Measurements from ENCODE around the gene DUSP19. TPM values are rescaled to one million over a fixed set of nuclear protein-coding genes. Genes with fewer than 3 reads are reported as not detected.
"Not testable (repeated sequence)": the region's sequence is repeated elsewhere in the genome, so short reads cannot be mapped to it uniquely, and the experiment has no call there.

The DUSP19 gene
- total RNA-seq, 1 experiment from 2014 or later: 3.4 TPM

DNA sequence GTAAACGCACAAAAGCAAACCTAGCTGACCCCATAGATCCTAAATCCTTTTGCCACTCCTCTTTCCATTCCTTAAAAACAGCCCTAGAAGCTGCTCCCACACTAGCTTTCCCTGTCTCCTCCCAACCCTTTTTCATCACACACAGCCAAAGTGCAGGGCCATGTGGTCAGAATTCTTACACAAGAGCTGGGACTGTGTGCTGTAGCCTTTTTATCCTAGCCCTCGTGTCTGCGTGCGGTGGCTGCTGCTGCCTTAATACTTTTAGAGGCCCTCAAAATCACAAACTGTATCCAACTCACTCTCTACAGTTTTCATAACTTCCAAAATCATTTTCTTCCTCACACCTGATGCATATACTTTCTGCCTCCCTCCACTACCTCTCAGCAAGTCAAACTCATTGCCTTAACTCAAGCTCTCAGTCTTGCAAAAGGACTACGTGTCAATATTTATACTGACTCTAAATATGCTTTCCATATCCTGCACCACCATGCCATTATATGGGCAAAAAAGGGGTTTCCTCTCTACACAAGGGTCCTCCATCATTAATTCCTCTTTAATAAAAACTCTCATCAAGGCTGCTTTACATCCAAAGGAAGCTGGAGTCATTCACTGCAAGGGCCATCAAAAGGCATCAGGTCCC lies 30.9 kb upstream of the DUSP19 start:
- H3K4me3 ChIP-seq; H3K9me3 ChIP-seq (replicated peaks); DNase-seq; H3K27ac ChIP-seq; H3K4me1 ChIP-seq; H3K27me3 ChIP-seq; H3K36me3 ChIP-seq: not testable (repeated sequence)

DNA sequence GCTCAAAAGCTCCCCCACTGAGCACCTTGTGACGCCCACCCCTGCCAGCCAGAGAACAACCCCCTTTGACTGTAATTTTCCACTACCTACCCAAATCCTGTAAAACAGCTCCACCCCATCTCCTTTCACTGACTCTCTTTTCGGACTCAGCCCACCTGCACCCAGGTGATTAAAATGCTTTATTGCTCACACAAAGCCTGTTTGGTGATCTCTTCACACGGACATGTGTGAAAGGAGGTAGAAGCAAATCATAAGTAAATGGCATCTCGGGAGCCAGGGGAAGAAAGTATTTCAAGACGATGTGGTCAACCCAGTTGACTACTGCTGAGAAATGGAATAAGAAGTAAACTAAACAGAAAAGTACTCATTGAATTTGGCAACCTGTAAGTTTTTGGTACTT lies 29.1 kb upstream of the DUSP19 start:
- H3K4me3 ChIP-seq: no peak overlapping the region
- H3K27me3 ChIP-seq: no peaks in the 10 kb centered on the region
- no peak overlapping the region for H3K27ac ChIP-seq
- no peaks in the 10 kb centered on the region for H3K9me3 ChIP-seq (replicated peaks)
- DNase-seq: no peak
- no peaks in the 10 kb centered on the region for H3K4me1 ChIP-seq
- H3K36me3 ChIP-seq: no peaks in the 10 kb centered on the region

DNA sequence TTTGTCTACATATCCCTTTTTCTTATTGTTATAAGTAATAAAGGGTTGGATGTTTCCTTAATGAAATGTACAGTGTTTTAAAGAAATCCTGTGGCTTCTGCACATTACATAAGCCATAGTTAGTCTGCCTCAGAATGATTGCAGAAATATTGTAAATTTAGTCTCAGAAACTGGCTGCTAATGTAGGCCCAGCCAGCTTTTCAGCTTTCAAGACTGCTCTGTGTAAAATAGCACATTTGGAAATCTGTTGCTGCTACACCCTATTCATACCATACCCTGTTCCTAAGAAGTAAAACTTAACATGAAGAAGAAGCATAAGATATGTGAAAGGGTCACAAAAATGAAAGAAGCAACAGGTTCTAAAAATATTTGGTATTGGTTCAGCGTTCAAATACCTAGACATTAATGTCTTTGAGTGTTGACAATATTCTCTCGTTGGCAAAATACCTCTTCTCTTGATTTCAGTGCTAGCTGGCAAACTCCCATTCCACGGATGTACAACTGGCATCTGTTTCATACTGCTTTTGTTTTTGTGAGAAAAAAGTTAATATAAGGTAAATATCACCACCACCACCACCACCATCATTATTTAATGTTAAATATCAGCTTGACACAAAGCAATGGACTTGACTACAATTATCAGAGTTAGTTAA lies 21.1 kb upstream of the DUSP19 start:
- H3K4me3 ChIP-seq: no peak overlapping the region
- no peaks in the 10 kb centered on the region for H3K27me3 ChIP-seq
- no peaks in the 10 kb centered on the region for H3K36me3 ChIP-seq
- no peaks in the 10 kb centered on the region for H3K4me1 ChIP-seq
- H3K27ac ChIP-seq: no peak overlapping the region
- H3K9me3 ChIP-seq (replicated peaks): no peaks in the 10 kb centered on the region
- no peak for DNase-seq

DNA sequence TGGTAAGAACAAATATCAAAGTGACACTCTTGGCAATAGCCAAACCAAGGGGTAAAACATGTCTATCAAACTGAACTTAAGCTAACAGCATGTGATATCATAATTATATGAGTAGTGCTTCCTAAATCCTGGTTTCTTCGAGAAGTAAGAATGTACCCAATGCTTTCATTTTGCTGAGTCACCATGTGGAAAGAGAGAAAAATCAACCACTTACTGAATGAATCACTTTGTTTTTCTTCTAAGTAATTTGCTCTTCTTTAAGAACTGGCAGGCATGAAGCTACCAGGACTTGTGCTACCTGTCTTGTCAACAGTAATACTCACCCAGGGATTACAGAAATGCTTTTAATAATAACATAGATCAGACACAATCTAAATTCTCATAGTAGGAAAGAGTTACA lies 19.0 kb upstream of the DUSP19 start:
- DNase-seq: no peak
- no peak overlapping the region for H3K27ac ChIP-seq
- no peaks in the 10 kb centered on the region for H3K27me3 ChIP-seq
- no peaks in the 10 kb centered on the region for H3K4me1 ChIP-seq
- H3K9me3 ChIP-seq (replicated peaks): no peaks in the 10 kb centered on the region
- H3K4me3 ChIP-seq: no peak overlapping the region
- no peaks in the 10 kb centered on the region for H3K36me3 ChIP-seq

DNA sequence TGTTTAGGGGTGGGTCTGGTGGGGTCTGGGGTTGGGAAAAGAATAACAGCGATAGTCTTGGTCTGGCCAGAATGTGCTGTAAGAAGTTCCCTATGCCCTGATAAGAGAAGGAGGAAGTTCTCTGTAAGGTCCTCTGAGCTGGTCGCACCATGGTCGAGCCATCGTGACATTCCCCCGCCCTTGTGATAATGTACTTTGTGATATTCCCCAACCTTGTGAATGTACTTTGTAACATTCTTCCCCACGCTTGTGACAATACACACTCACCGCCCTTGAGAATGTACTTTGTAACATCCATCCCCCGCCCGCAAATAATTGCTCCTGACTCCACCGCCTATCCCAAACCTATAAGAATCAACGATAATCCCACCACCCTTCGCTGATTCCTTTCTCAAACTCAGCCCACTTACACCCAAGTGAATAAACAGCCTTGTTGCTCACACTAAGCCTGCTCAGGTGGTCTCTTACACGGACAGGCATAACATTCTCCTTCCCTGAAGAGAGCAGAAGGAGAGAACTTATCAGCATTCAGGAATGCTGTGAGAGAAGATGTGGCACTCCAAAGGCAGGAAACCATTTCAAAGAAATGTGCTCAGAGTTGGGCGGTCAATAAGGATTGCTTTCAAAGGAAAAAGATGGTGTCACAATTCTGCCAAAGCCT lies 17.8 kb upstream of the DUSP19 start:
- no peak for DNase-seq
- H3K4me3 ChIP-seq: no peak overlapping the region
- no peaks in the 10 kb centered on the region for H3K27me3 ChIP-seq
- H3K27ac ChIP-seq: no peak overlapping the region
- H3K9me3 ChIP-seq (replicated peaks): no peaks in the 10 kb centered on the region
- H3K36me3 ChIP-seq: no peaks in the 10 kb centered on the region
- no peaks in the 10 kb centered on the region for H3K4me1 ChIP-seq

DNA sequence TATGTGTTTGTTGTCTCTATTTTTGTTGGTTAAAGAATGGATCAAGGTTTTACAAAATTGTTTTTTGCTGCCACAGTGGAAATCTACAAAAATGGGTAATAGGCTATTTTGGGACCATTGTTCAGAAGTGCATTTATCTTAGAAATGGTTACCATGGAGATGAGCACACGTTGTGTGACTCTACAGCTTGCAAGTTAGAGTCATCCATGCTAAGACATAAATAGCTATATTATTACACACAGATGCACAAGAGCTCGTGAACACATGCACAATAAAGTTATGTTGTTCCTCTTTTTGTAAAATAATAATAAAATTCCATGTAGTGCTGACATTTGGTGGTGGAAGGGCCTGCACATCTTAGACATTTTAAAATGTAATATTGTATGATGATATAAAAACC lies 15.5 kb upstream of the DUSP19 start:
- Histone ChIP-seq H3K4me1 (no peaks in the 10 kb centered on the region), H3K9me3 (replicated peaks) (no peaks in the 10 kb centered on the region), H3K27me3 (0 out of 2 replicates have a peak, but pooled peaks cover 4% of the 10 kb centered on the region), H3K36me3 (no peaks in the 10 kb centered on the region), H3K4me3 (no peak overlapping the region), H3K27ac (no peak overlapping the region)
- no peak for DNase-seq

DNA sequence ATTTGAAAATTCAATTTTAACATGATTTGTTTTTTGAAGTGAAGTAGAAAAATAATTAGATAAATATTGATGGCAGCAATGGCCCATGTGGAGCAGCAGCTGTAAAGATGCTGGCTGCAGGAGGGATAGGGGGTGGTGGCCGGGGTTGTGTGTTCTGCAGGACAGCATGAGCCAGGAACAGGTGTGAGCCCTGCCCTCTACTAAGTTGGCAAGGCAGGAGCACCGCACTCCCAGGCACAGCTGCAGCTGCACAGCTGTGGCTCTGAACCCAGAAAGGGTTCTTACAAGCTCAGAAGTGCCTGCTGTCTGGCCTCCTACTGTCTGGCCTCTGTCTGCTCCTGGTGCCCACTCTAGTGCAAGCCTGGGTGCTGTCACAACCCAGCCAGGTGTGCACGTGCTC lies 10.0 kb upstream of the DUSP19 start:
- Histone ChIP-seq H3K27me3 (0 out of 2 replicates have a peak, but pooled peaks cover 4% of the 10 kb centered on the region), H3K9me3 (replicated peaks) (no peaks in the 10 kb centered on the region), H3K36me3 (no peaks in the 10 kb centered on the region), H3K4me1 (no peaks in the 10 kb centered on the region), H3K27ac (no peak overlapping the region), H3K4me3 (no peak overlapping the region)
- DNase-seq: peak; percentile 37 to 58

DNA sequence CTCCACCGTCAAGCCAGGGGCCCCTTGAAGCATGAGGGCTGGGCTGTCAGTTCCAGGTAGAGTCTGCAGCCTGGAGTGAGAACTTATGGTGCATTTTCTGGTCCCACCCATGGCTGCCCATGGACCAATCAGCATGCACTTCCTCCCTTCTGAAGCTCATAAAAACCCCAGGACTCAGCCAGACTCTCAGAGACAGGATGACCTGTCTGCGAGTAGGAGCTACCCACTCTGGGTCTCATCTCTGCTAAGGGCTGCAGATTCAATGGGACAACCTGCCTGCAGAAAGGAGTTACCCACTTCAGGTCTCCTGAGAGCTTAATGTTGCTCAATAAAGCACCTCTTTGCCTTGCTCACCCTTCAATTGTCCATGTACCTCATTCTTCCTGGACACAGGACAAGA lies 9.4 kb upstream of the DUSP19 start:
- Histone ChIP-seq H3K27ac (no peak overlapping the region), H3K4me3 (no peak overlapping the region), H3K9me3 (replicated peaks) (no peaks in the 10 kb centered on the region), H3K36me3 (no peaks in the 10 kb centered on the region), H3K4me1 (no peaks in the 10 kb centered on the region), H3K27me3 (0 out of 2 replicates have a peak, but pooled peaks cover 4% of the 10 kb centered on the region)
- DNase-seq: no peak

DNA sequence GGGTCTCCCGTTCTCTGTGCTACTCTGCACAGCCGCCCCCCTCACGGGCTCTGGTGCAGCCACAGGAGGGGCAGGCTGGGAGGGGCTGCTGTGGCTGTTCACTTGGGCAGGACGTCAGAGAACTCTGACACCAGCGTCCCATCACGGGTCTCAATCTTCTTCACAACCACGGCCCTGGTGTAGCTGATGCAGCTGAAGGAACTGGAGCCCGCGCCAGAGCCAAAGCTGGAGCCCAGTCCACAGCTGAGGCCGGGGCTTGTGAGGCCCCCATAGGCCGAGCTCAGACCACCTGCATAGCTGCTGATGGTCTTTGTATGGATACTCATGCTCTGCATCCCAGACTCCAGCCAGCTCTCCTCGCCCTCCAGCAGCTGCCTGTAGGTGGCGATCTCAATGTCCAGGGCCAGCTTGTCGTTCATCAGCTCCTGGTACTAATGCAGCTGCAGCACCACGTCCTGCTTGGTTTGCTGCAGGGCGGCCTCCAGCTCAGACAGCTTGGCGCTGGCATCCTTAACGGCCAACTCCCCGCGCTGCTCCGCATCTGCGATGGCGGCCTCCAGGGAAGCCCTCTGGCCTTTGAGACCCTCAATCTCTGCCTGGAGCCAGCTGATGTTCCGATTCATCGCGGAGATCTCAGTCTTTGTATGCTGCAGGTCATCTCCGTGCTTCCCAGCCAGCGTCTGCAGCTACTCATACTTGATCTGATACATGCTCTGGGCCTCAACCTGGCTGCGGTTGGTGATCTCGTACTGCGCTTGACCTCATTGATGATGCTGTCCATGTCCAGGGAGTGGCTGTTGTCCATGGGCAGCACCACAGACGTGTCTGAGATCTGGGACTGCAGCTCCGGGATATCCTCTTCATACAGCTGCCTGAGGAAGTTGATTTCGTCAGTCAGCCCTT lies 7.4 kb upstream of the DUSP19 start:
- no peaks in the 10 kb centered on the region for H3K9me3 ChIP-seq (replicated peaks)
- H3K4me1 ChIP-seq: no peaks in the 10 kb centered on the region
- no peak overlapping the region for H3K27ac ChIP-seq
- no peak overlapping the region for H3K4me3 ChIP-seq
- H3K36me3 ChIP-seq: no peaks in the 10 kb centered on the region
- DNase-seq: peak; percentile 11 to 31
- no peaks in the 10 kb centered on the region for H3K27me3 ChIP-seq

DNA sequence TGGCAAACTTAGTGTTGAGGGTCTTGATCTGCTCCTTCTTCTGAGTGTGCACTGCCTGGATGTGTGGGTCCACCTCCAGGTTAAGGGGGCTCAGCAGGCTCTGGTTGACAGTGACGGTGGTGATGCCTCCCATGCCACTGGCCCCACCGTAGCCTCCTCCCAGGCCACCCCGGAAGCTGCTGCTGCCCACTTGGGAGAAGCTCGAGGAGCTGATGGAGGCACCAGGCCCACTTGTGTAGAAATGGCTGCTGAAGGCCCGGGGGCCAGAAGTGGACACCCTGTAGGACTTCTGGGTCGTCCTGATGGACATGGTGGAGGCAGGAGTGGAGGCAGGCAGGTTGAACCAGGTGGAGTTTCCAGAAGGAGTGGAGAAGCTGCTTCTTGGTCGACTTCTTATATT lies 6.4 kb upstream of the DUSP19 start:
- Histone ChIP-seq H3K36me3 (no peaks in the 10 kb centered on the region), H3K27me3 (no peaks in the 10 kb centered on the region), H3K4me3 (no peak overlapping the region), H3K27ac (no peak overlapping the region), H3K4me1 (no peaks in the 10 kb centered on the region), H3K9me3 (replicated peaks) (no peaks in the 10 kb centered on the region)
- DNase-seq: no peak

DNA sequence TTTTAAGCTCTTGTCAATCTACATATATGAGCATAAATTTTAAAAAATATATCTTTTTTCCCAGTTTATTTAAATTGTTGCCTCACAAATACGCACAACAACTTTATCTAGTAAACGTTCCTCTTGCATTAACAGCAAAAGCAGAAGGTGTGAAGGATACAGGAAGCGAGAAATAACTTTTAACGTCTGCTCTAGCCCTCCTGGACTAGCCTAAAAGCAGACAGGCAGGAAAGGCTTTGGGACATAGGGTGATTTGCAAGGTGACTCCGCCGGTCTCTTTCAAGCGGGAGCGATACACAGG lies 434 bp upstream of the DUSP19 start:
- H3K4me3 ChIP-seq: peak overlapping the region; percentile 72
- H3K27ac ChIP-seq: no peak overlapping the region; the same call in 1 of the 2 replicates
- no peaks in the 10 kb centered on the region for H3K9me3 ChIP-seq (replicated peaks)
- H3K27me3 ChIP-seq: 0 out of 2 replicates have a peak, but pooled peaks cover 3% of the 10 kb centered on the region
- no peak for DNase-seq
- no peaks in the 10 kb centered on the region for H3K36me3 ChIP-seq
- no peaks in the 10 kb centered on the region; the same call in 1 of the 2 replicates for H3K4me1 ChIP-seq

DNA sequence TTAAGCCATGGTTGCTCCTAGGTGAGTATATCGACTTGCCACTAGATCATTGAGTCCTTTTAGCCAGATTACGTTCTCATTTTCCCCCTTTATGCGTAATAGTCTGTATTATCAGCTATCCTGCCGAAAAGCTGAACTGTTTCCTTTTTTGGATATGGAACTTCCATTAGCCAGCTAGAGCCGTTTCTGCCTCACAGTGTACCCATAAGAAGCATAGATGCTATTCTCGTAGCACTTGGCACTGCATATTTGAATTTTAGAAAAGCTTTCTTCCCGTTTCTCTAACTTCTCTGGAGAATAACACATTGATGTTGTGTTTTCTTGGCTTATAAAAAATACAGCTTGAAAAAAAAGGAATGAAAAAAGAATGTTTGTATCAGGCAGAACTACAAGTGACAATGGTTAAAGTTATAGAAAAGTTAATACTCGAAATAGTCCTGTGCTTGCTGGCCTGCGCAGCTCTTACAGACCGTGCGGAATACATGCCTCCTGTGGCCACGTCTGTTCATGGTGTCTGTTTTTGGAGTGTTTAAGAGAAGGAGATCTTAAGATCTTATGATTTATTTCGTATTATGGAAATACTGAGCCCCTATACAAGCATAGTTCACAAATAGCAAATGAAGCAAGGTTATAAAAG lies 710 bp downstream of the DUSP19 start:
- H3K4me1 ChIP-seq: no peaks in the 10 kb centered on the region; the same call in 1 of the 2 replicates
- H3K4me3 ChIP-seq: peak overlapping the region; percentile 72
- 0 out of 2 replicates have a peak, but pooled peaks cover 3% of the 10 kb centered on the region for H3K27me3 ChIP-seq
- no peaks in the 10 kb centered on the region for H3K36me3 ChIP-seq
- DNase-seq: peak in 1 of 2 experiments; percentile 21
- peak overlapping the region; percentile 17; the same call in 1 of the 2 replicates for H3K27ac ChIP-seq
- H3K9me3 ChIP-seq (replicated peaks): no peaks in the 10 kb centered on the region

DNA sequence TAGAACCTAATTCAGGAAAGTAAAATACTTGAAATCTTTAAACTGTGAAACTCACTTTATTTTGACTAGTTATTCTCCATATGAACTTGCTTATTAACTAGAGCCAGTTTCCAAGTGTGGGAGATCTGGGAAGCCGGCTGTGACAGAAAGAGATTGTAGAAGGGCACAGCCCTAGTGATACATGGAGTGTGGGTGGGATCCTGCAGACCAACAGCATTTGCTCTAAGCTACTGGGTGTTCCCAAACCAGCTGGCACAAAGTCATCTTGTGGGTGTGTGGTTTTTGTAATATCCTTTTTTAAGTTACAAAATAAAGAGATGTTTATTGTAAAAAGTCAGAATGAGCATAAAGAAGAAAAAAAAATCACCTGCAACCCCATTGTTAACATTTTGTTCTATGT lies 3.4 kb downstream of the DUSP19 start:
- no peak overlapping the region for H3K27ac ChIP-seq
- no peaks in the 10 kb centered on the region for H3K36me3 ChIP-seq
- DNase-seq: peak in 1 of 2 experiments; percentile 33
- H3K4me1 ChIP-seq: no peaks in the 10 kb centered on the region; the same call in 1 of the 2 replicates
- 0 out of 2 replicates have a peak, but pooled peaks cover 3% of the 10 kb centered on the region for H3K27me3 ChIP-seq
- no peaks in the 10 kb centered on the region for H3K9me3 ChIP-seq (replicated peaks)
- H3K4me3 ChIP-seq: no peak overlapping the region

DNA sequence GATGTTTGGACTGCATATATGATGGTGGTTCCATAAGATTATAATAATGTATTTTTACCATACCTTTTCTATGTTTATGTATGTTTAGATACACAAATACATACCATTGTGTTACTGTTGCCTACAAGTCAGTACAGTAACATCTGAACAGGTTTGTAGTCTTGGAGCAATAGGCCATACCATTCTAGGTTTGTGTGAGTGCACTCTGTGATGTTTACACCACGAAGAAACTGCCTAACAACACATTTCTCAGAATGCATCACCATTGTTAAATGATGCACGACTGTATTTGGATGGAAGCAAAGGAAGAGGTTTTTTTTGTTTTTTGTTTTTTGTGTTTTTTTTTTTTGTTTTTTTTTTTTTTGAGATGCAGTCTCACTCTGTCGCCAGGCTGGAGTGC lies 9.5 kb downstream of the DUSP19 start:
- Histone ChIP-seq H3K27me3 (no peaks in the 10 kb centered on the region), H3K9me3 (replicated peaks) (no peaks in the 10 kb centered on the region), H3K4me3 (no peak overlapping the region), H3K27ac (no peak overlapping the region), H3K4me1 (no peaks in the 10 kb centered on the region), H3K36me3 (no peaks in the 10 kb centered on the region)
- no peak for DNase-seq
